Activated CD8-positive, alpha-beta T cell treated with anti-CD3 and anti-CD28 coated beads for 36 hours (primary cell): Measurements from ENCODE around the gene EEF1AKMT4. TPM values are rescaled to one million over a fixed set of nuclear protein-coding genes. Genes with fewer than 3 reads are reported as not detected.

Experiments
- ATAC-seq: fragments of 200-7000 bp; cut with Tn5 transposase; one replicate; pipeline ENCODE4 v1.10.0; 2021; ENCODE audit warnings: mild to moderate bottlenecking, moderate library complexity
- CTCF ChIA-PET: fragments of 350-600 bp; sonication (Branson Sonifier 250); formaldehyde crosslinking; loops from one replicate; lab custom pipeline; 2021; ENCODE audit warnings: antibody characterized with exemption; lab: Charles Lee
- POLR2A ChIA-PET: fragments of 350-600 bp; sonication (Branson Sonifier 250); formaldehyde crosslinking; loops from one replicate; lab custom pipeline; 2021; ENCODE audit warnings: antibody characterized with exemption; lab: Charles Lee
- DNase-seq: peaks from one replicate; pipeline ENCODE4 v3.0.0-alpha.2; 2020
- H3K27ac Mint-ChIP-seq: one replicate; pipeline ENCODE4 v1.8.0; 2021; ENCODE audit warnings: mild to moderate bottlenecking, mixed read lengths
- H3K27me3 Mint-ChIP-seq: one replicate; pipeline ENCODE4 v1.8.0; 2021; ENCODE audit warnings: mixed read lengths
- H3K36me3 Mint-ChIP-seq: one replicate; pipeline ENCODE4 v1.8.0; 2021; ENCODE audit warnings: low read depth, mixed read lengths
- H3K4me1 Mint-ChIP-seq: one replicate; pipeline ENCODE4 v1.8.0; 2021; ENCODE audit warnings: low read depth, mixed read lengths
- H3K4me3 Mint-ChIP-seq: one replicate; pipeline ENCODE4 v1.8.0; 2021; ENCODE audit warnings: mild to moderate bottlenecking, moderate library complexity, mixed read lengths
- H3K9me3 Mint-ChIP-seq: one replicate; pipeline ENCODE4 v1.8.0; 2021; ENCODE audit warnings: mixed read lengths
- CTCF ChIP-seq: fragments of 200-600 bp; IDR thresholded peaks from one replicate; pipeline ENCODE4 v1.8.0; 2022; ENCODE audit warnings: antibody characterized with exemption, mild to moderate bottlenecking
- intact Hi-C: fragments of 100-400 bp; cut with micrococcal nuclease; formaldehyde crosslinking; loops from one replicate; pipeline ENCODE4 v1.10.0; 2022
- total RNA-seq, 2 experiments: library from RNA; stranded (reverse); gene quantifications; one replicate each; pipeline ENCODE4 v1.2.3, GENCODE V29; 2021

EEF1AKMT4 gene
- total RNA-seq, 2 experiments from 2014 or later: 7.8 to 8.7 TPM

GRCh38 chr3:184240384-184241140, 8.9 kb upstream of the EEF1AKMT4 start:
- H3K4me3 Mint-ChIP-seq: no peak overlapping the region
- intact Hi-C loops: no loop called here

GRCh38 chr3:184241141-184241446, 8.4 kb upstream of the EEF1AKMT4 start:
- ChIA-PET POLR2A (interaction anchor here (1.1 to 1.8 kb wide), 3 partner anchors 12 to 96 kb away, joined by 3 to 9 read pairs (median 4); partner anchors contain the start of genes CAMK2N2 and VWA5B2), CTCF (interaction anchor here (1.2 to 2.4 kb wide), 4 partner anchors 9 to 346 kb away, joined by 3 to 15 read pairs (median 8); partner anchors contain the start of gene EEF1AKMT4)
- no peak for TF ChIP-seq CTCF
- peaks cover 19% of the 10 kb centered on the region for H3K36me3 Mint-ChIP-seq
- H3K4me3 Mint-ChIP-seq: no peak overlapping the region
- H3K27me3 Mint-ChIP-seq: no peaks in the 10 kb centered on the region
- intact Hi-C loops: no loop called here
- ATAC-seq: no peak
- no peaks in the 10 kb centered on the region for H3K9me3 Mint-ChIP-seq
- no peak for DNase-seq
- H3K27ac Mint-ChIP-seq: no peak overlapping the region
- peaks cover 3% of the 10 kb centered on the region for H3K4me1 Mint-ChIP-seq

More at GRCh38 chr3:184240384-184241140, 8.9 kb upstream of the EEF1AKMT4 start:
- no peak overlapping the region for H3K27ac Mint-ChIP-seq
- ChIA-PET POLR2A (interaction anchor here (0.7 to 1.8 kb wide), 4 partner anchors 12 to 96 kb away, joined by 3 to 9 read pairs (median 4); partner anchors contain the start of genes CAMK2N2 and VWA5B2), CTCF (interaction anchor here (1.1 to 2.4 kb wide), 5 partner anchors 9 to 345 kb away, joined by 3 to 15 read pairs (median 6); partner anchors contain the start of gene EEF1AKMT4)
- ATAC-seq (peak; percentile 53), DNase-seq (peak; percentile 35)
- H3K4me1 Mint-ChIP-seq: no peaks in the 10 kb centered on the region
- TF ChIP-seq CTCF: no peak
- H3K36me3 Mint-ChIP-seq: peaks cover 13% of the 10 kb centered on the region
- no peaks in the 10 kb centered on the region for H3K9me3 Mint-ChIP-seq
- H3K27me3 Mint-ChIP-seq: no peaks in the 10 kb centered on the region

GRCh38 chr3:184241447-184242296, 7.8 kb upstream of the EEF1AKMT4 start:
- intact Hi-C loops: no loop called here
- H3K27me3 Mint-ChIP-seq: no peaks in the 10 kb centered on the region
- H3K36me3 Mint-ChIP-seq: peaks cover 20% of the 10 kb centered on the region
- DNase-seq (peak; percentile 38), ATAC-seq (peak; percentile 49)
- no peaks in the 10 kb centered on the region for H3K9me3 Mint-ChIP-seq
- no peak for TF ChIP-seq CTCF
- peaks cover 4% of the 10 kb centered on the region for H3K4me1 Mint-ChIP-seq
- H3K27ac Mint-ChIP-seq: no peak overlapping the region
- H3K4me3 Mint-ChIP-seq: no peak overlapping the region
- ChIA-PET CTCF (interaction anchor here (1.6 to 1.8 kb wide), 4 partner anchors 8 to 17 kb away, joined by 3 to 10 read pairs (median 8); partner anchors contain the start of gene EEF1AKMT4), POLR2A (no interaction called here)

GRCh38 chr3:184242297-184242685, 7.2 kb upstream of the EEF1AKMT4 start:
- Mint-ChIP-seq H3K4me1 (peaks cover 4% of the 10 kb centered on the region), H3K36me3 (peaks cover 20% of the 10 kb centered on the region), H3K27me3 (no peaks in the 10 kb centered on the region), H3K9me3 (no peaks in the 10 kb centered on the region), H3K27ac (no peak overlapping the region), H3K4me3 (no peak overlapping the region)
- DNase-seq (no peak), ATAC-seq (no peak)
- intact Hi-C loops: no loop called here
- TF ChIP-seq CTCF: no peak
- ChIA-PET CTCF (interaction anchor here (1.7 to 1.8 kb wide), 2 partner anchors 10 to 14 kb away, joined by 3 to 10 read pairs; no protein-coding TSS in a partner anchor), POLR2A (no interaction called here)
